Measurements from ENCODE around the gene MCHR1. TPM values are rescaled to one million over a fixed set of nuclear protein-coding genes. Genes with fewer than 3 reads are reported as not detected.

Gene MCHR1
- not detected in 5 replicates for total RNA-seq (2022; extraction: Qiagen RNA extraction)

GRCh38 chr22:40679249-40679963, at the start of gene MCHR1:
Gene MCHR1, plus strand, starts transcription at chr22:40679484. Its CDS starts 169 bp downstream, at chr22:40679653.

DNA sequence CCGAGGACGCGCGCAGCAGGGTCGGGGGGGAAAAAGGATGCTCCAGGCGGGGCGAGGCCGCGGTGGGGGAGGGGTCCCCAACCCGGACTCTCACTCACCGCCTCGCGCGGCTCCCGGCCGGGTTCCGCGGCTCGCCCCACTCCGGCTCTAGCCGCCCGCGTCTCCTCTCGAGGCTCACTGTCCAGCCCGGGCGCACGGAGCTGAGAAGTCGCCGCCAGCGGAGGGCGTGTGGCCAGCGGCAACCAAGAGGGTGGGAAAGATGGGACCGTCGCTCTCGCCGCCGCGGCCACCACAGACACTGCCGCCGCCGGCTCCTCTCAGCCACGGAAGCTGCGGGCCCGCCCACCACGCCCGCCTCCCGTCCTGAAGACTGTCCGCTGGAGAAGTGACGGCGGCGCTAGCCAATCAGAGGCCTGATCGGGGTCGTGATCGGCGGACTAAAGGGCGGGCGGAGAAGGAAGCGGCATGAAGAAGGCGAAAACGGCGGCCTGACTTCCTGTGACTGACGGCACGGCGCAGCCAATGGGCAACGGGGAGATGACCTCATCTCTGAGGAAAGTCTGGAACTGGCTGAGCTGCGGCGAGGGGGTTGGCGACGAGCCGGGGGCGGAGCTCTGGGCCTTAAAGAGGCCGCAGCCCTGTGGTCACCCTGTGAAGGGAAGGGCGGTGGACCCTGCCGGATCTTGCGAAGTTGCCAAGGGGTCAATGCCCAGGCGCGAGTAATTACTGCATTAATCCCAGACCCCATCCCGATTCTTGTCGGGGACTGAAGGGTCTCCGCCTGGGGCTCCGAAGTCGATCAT, 42.7 kb upstream of the MCHR1 start, which contains the start of gene MRTFA:
Gene MRTFA, minus strand, starts transcription at position 340 of the 803 bp plus-strand sequence.

Other genes starting within 250 kb of the MCHR1 start
- 55.1 to 63.4 TPM (median 60.8 TPM) in 5 replicates for gene MRTFA, start 42.8 kb upstream of the MCHR1 start, total RNA-seq (2022; extraction: Qiagen RNA extraction)
- 21.0 to 23.1 TPM (median 21.9 TPM) in 5 replicates for gene SLC25A17, start 139.9 kb downstream of the MCHR1 start, total RNA-seq (2022; extraction: Qiagen RNA extraction)
- 152 to 189 TPM (median 162 TPM) in 5 replicates for gene ST13, start 177.2 kb downstream of the MCHR1 start, total RNA-seq (2022; extraction: Qiagen RNA extraction)
- gene XPNPEP3, start 177.7 kb downstream of the MCHR1 start, total RNA-seq (2022; extraction: Qiagen RNA extraction): 7.7 to 13.5 TPM (median 8.4 TPM) in 5 replicates
- not detected in 5 replicates for gene DNAJB7, start 182.6 kb downstream of the MCHR1 start, total RNA-seq (2022; extraction: Qiagen RNA extraction)